HepG2 (cell line): ENCODE results near the gene ASTN2. TPM values are rescaled to one million over a fixed set of nuclear protein-coding genes. Genes with fewer than 3 reads are reported as not detected.

Experiments used
- ARID3A ChIP-seq: IDR thresholded peaks from 2 replicates; pipeline ENCODE4 v1.6.1; 2012; ENCODE audit warnings: low read depth, low read length, improper control_type of control experiment
- CBX2 ChIP-seq, 2 experiments: fragments of 200-600 bp in 1 of 2; sonication (generic); formaldehyde crosslinking in 1 of 2; IDR thresholded peaks; 2 replicates each; pipeline versions ENCODE4 v1.7.0 to v1.8.1; 2018 to 2022; ENCODE audit warnings: low read depth in 2 of 2, low read length in 1 of 2, mild to moderate bottlenecking in 1 of 2, missing genetic modification reagents in 1 of 2
- HOXA5 ChIP-seq: sonication (generic); formaldehyde crosslinking; IDR thresholded peaks from 2 replicates; pipeline ENCODE4 v1.4.0; 2020; ENCODE audit warnings: missing genetic modification reagents
- NFKB2 ChIP-seq: sonication (generic); formaldehyde crosslinking; IDR thresholded peaks from 2 replicates; pipeline ENCODE4 v1.4.0; 2020; ENCODE audit warnings: missing genetic modification reagents, borderline replicate concordance
- NKX3-1 ChIP-seq: sonication (generic); formaldehyde crosslinking; IDR thresholded peaks from 2 replicates; pipeline ENCODE4 v1.5.0; 2020; ENCODE audit warnings: missing genetic modification reagents
- PLSCR1 ChIP-seq: sonication (generic); formaldehyde crosslinking; IDR thresholded peaks from 2 replicates; pipeline ENCODE4 v1.5.0; 2020; ENCODE audit warnings: missing genetic modification reagents, mild to moderate bottlenecking, borderline replicate concordance
- RELA ChIP-seq: sonication (generic); formaldehyde crosslinking; IDR thresholded peaks from 2 replicates; pipeline ENCODE4 v1.4.0; 2020; ENCODE audit warnings: missing genetic modification reagents
- SMYD3 ChIP-seq: sonication (generic); formaldehyde crosslinking; IDR thresholded peaks from 2 replicates; pipeline ENCODE4 v1.8.1; 2023; ENCODE audit warnings: mild to moderate bottlenecking, missing genetic modification reagents
- SRF ChIP-seq: IDR thresholded peaks from 2 replicates; pipeline ENCODE4 v1.6.1; 2011; ENCODE audit warnings: mild to moderate bottlenecking, low read depth, low read length, moderate library complexity
- TAF1 ChIP-seq: sonication (generic); formaldehyde crosslinking; IDR thresholded peaks from 2 replicates; pipeline ENCODE4 v1.4.0; 2020; ENCODE audit warnings: missing genetic modification reagents
- USF2 ChIP-seq, 2 experiments: sonication (generic) in 1 of 2; formaldehyde crosslinking in 1 of 2; IDR thresholded peaks; 2 replicates each; pipeline versions ENCODE4 v1.5.1 to v1.6.1; 2011 to 2020; ENCODE audit warnings: borderline replicate concordance in 1 of 2, low read depth in 1 of 2, low read length in 1 of 2, mild to moderate bottlenecking in 1 of 2, missing genetic modification reagents in 1 of 2, moderate library complexity in 1 of 2
- ZBTB4 ChIP-seq: sonication (generic); formaldehyde crosslinking; IDR thresholded peaks from 2 replicates; pipeline ENCODE4 v1.4.0; 2020; ENCODE audit warnings: missing genetic modification reagents, mild to moderate bottlenecking, borderline replicate concordance
- ZFP90 ChIP-seq: sonication (generic); formaldehyde crosslinking; IDR thresholded peaks from 2 replicates; pipeline ENCODE4 v1.8.0; 2022; ENCODE audit warnings: missing genetic modification reagents, mild to moderate bottlenecking, inconsistent platforms, borderline replicate concordance
- ZNF260 ChIP-seq: sonication (generic); formaldehyde crosslinking; IDR thresholded peaks from 2 replicates; pipeline ENCODE4 v1.4.0; 2020; ENCODE audit warnings: missing genetic modification reagents, low read depth, mild to moderate bottlenecking, borderline replicate concordance
- ZNF441 ChIP-seq: sonication (generic); formaldehyde crosslinking; IDR thresholded peaks from 2 replicates; pipeline ENCODE4 v1.7.0; 2021; ENCODE audit warnings: missing genetic modification reagents, borderline replicate concordance
- ZNF580 ChIP-seq: IDR thresholded peaks from 2 replicates; pipeline ENCODE4 v1.6.1; 2016; ENCODE audit warnings: low read depth, borderline replicate concordance
- ZNF691 ChIP-seq: sonication (generic); formaldehyde crosslinking; IDR thresholded peaks from 2 replicates; pipeline ENCODE4 v1.4.0; 2020; ENCODE audit warnings: missing genetic modification reagents, low read depth, mild to moderate bottlenecking, borderline replicate concordance
- ZNF766 ChIP-seq: sonication (generic); formaldehyde crosslinking; IDR thresholded peaks from 2 replicates; pipeline ENCODE4 v1.5.0; 2020; ENCODE audit warnings: missing genetic modification reagents, borderline replicate concordance
- ZSCAN25 ChIP-seq: sonication (generic); formaldehyde crosslinking; IDR thresholded peaks from 2 replicates; pipeline ENCODE4 v1.8.0; 2022; ENCODE audit warnings: mild to moderate bottlenecking, missing genetic modification reagents
- polyA plus RNA-seq, 8 experiments: library from polyadenylated mRNA; depleted of rRNA in 3 of 8; stranded (reverse) in 7 of 8; unstranded in 1 of 8; fragments of >200 nt; fragmentation: Illumina TruSeq in 4 of 8; extraction: Trizol in 4 of 8; gene quantifications; 2 replicates each; pipeline versions ENCODE4 v1.2.1 to v1.2.3, GENCODE V29; 2011 to 2016; ENCODE audit warnings: low read depth in 4 of 8, missing spikeins in 1 of 8, mixed read lengths in 1 of 8; ENCODE audit not compliant: insufficient read depth in 1 of 8
- total RNA-seq, 5 experiments: library from RNA; depleted of rRNA; stranded (reverse); fragments of >200 nt; fragmentation: Illumina TruSeq; extraction: Trizol; gene quantifications; 2 replicates each; pipeline ENCODE4 v1.2.3, GENCODE V29; 2016; ENCODE audit warnings: low read depth in 1 of 5

ASTN2 gene
- total and polyA plus RNA-seq, 2 of the 13 experiments (the other 11 are each of a cell fraction or from before 2014, with no cell fraction given), result 5.2 to 13.5 TPM

- TF ChIP-seq ZNF580 (CRISPR knock-in tag) (no peak; the same call in 1 of the 2 replicates), ZNF691 (CRISPR knock-in tag) (peak; percentile 51; the same call in 1 of the 2 replicates), NFKB2 (CRISPR knock-in tag) (peak; percentile 68; the same call in 1 of the 2 replicates), USF2 (IDR thresholded peaks at IDR 0.05; ENCODE audit: low read depth, low read length) (no peak), USF2 (CRISPR knock-in tag; IDR thresholded peaks at IDR 0.05; ENCODE audit: borderline replicate concordance) (no peak), SRF (no peak), RELA (CRISPR knock-in tag) (no peak), HOXA5 (no peak), TAF1 (CRISPR knock-in tag) (no peak), ZNF260 (CRISPR knock-in tag) (no peak), ZFP90 (CRISPR knock-in tag) (no peak), NKX3-1 (CRISPR knock-in tag) (no peak), ZBTB4 (CRISPR knock-in tag) (no peak), SMYD3 (CRISPR knock-in tag) (no peak), ZSCAN25 (peak; percentile 30; the same call in 1 of the 2 replicates), PLSCR1 (CRISPR knock-in tag) (no peak), CBX2 (IDR thresholded peaks at IDR 0.05; ENCODE audit: low read depth, low read length) (no peak), CBX2 (CRISPR knock-in tag; IDR thresholded peaks at IDR 0.05; ENCODE audit: low read depth) (no peak), ZNF441 (CRISPR knock-in tag) (no peak), ZNF766 (CRISPR knock-in tag) (no peak), ARID3A (no peak)
These were observed 842.6 kb downstream of the ASTN2 start (continued) for GRCh38 chr9:116572095-116572748.
